ENCODE measurements around the gene PDP2.

PDP2 gene

GRCh38 chr16:66880288-66881013, at the start of gene PDP2:
PDP2 (plus strand) TSS chr16:66880515; CDS start chr16:66884285, 3,770 bp downstream.
- Mint-ChIP-seq H3K36me3 (peaks cover 13 to 17% of the 10 kb centered on the region in 2 donors), H3K27ac (peak within 1 kb of the TSS; percentile 93), H3K27me3 (no peaks in the 10 kb centered on the region), H3K4me1 (peaks cover 19 to 38% of the 10 kb centered on the region in 2 donors), H3K4me3 (peak within 1 kb of the TSS; percentile 95 to 97), H3K9me3 (peaks cover 3 to 4% of the 10 kb centered on the region in 2 donors)
- DNase-seq, result peak; percentile 91
- peak; percentile 94 to 95 for ATAC-seq (replicated peaks)

GRCh38 chr16:66832190-66832589, 48.1 kb upstream of the PDP2 start:
- ATAC-seq (replicated peaks) (no peak), DNase-seq (no peak)
- H3K36me3 Mint-ChIP-seq, result peaks cover 0 to 7% of the 10 kb centered on the region in 2 donors
- peaks cover 4 to 11% of the 10 kb centered on the region in 2 donors for H3K27me3 Mint-ChIP-seq
- H3K27ac Mint-ChIP-seq, result no peak overlapping the region
- no peak overlapping the region for H3K4me3 Mint-ChIP-seq
- no peaks in the 10 kb centered on the region for H3K9me3 Mint-ChIP-seq
- peaks cover 10 to 21% of the 10 kb centered on the region in 2 donors for H3K4me1 Mint-ChIP-seq

- H3K36me3 Mint-ChIP-seq, result peaks cover 0 to 3% of the 10 kb centered on the region in 2 donors
- ATAC-seq (replicated peaks), result no peak
- H3K9me3 Mint-ChIP-seq, result no peaks in the 10 kb centered on the region
- H3K4me3 Mint-ChIP-seq, result no peak overlapping the region
- H3K27me3 Mint-ChIP-seq, result peaks cover 4 to 11% of the 10 kb centered on the region in 2 donors
- DNase-seq, result no peak
- peaks cover 8 to 18% of the 10 kb centered on the region in 2 donors for H3K4me1 Mint-ChIP-seq
- H3K27ac Mint-ChIP-seq, result no peak overlapping the region
Measured at GRCh38 chr16:66832661-66833305, 47.5 kb upstream of the PDP2 start.

GRCh38 chr16:66834746-66835145, 45.6 kb upstream of the PDP2 start:
- Mint-ChIP-seq H3K36me3 (no peaks in the 10 kb centered on the region), H3K27me3 (peaks cover 12 to 18% of the 10 kb centered on the region in 2 donors), H3K9me3 (peaks cover 0 to 1% of the 10 kb centered on the region in 2 donors), H3K4me1 (peaks cover 0 to under 1% of the 10 kb centered on the region in 2 donors), H3K4me3 (no peak overlapping the region), H3K27ac (no peak overlapping the region)
- no peak for DNase-seq
- ATAC-seq (replicated peaks), result no peak

GRCh38 chr16:66840883-66841282, 39.4 kb upstream of the PDP2 start:
- no peak for DNase-seq
- no peak for ATAC-seq (replicated peaks)
- no peaks in the 10 kb centered on the region for H3K36me3 Mint-ChIP-seq
- H3K27me3 Mint-ChIP-seq, result peaks cover 39 to 40% of the 10 kb centered on the region in 2 donors
- no peak overlapping the region for H3K4me3 Mint-ChIP-seq
- H3K4me1 Mint-ChIP-seq, result peaks cover 5 to 10% of the 10 kb centered on the region in 2 donors
- H3K27ac Mint-ChIP-seq, result no peak overlapping the region
- H3K9me3 Mint-ChIP-seq, result peaks cover 0 to 1% of the 10 kb centered on the region in 2 donors

GRCh38 chr16:66841366-66841765, 38.9 kb upstream of the PDP2 start:
- ATAC-seq (replicated peaks) (no peak), DNase-seq (no peak)
- Mint-ChIP-seq H3K36me3 (no peaks in the 10 kb centered on the region), H3K4me3 (no peak overlapping the region), H3K27me3 (peaks cover 43 to 45% of the 10 kb centered on the region in 2 donors), H3K9me3 (peaks cover 0 to 1% of the 10 kb centered on the region in 2 donors), H3K27ac (no peak overlapping the region), H3K4me1 (peaks cover 5 to 11% of the 10 kb centered on the region in 2 donors)

- Mint-ChIP-seq H3K27me3 (peaks cover 52% of the 10 kb centered on the region in 2 donors), H3K27ac (no peak overlapping the region), H3K4me3 (no peak overlapping the region), H3K9me3 (peaks cover 0 to 1% of the 10 kb centered on the region in 2 donors), H3K4me1 (peaks cover 5 to 11% of the 10 kb centered on the region in 2 donors), H3K36me3 (no peaks in the 10 kb centered on the region)
- no peak for DNase-seq
- no peak for ATAC-seq (replicated peaks)
Measured at GRCh38 chr16:66842765-66843164, 37.5 kb upstream of the PDP2 start.

- ATAC-seq (replicated peaks) (no peak), DNase-seq (no peak)
- H3K27ac Mint-ChIP-seq, result no peak overlapping the region
- peaks cover 50 to 54% of the 10 kb centered on the region in 2 donors for H3K27me3 Mint-ChIP-seq
- peaks cover 5 to 11% of the 10 kb centered on the region in 2 donors for H3K4me1 Mint-ChIP-seq
- H3K36me3 Mint-ChIP-seq, result no peaks in the 10 kb centered on the region
- peaks cover 0 to 1% of the 10 kb centered on the region in 2 donors for H3K9me3 Mint-ChIP-seq
- H3K4me3 Mint-ChIP-seq, result no peak overlapping the region
Measured at GRCh38 chr16:66843191-66843590, 37.1 kb upstream of the PDP2 start.

GRCh38 chr16:66844009-66844341, 36.3 kb upstream of the PDP2 start:
- no peak for DNase-seq
- H3K27ac Mint-ChIP-seq, result no peak overlapping the region

GRCh38 chr16:66844342-66845079, 35.8 kb upstream of the PDP2 start, which contains the start of gene CA7:
CA7 (plus strand) TSS chr16:66844414; CDS start chr16:66844488, 74 bp downstream.
- no peak within 1 kb of the TSS for H3K27ac Mint-ChIP-seq
- H3K9me3 Mint-ChIP-seq, result no peaks in the 10 kb centered on the region
- peaks cover 5 to 11% of the 10 kb centered on the region in 2 donors for H3K4me1 Mint-ChIP-seq
- no peaks in the 10 kb centered on the region for H3K36me3 Mint-ChIP-seq
- H3K27me3 Mint-ChIP-seq, result peaks cover 47 to 52% of the 10 kb centered on the region in 2 donors
- no peak for DNase-seq
- peak within 1 kb of the TSS; percentile 70 to 83 for H3K4me3 Mint-ChIP-seq
- peak; percentile 43 to 60 for ATAC-seq (replicated peaks)

More at GRCh38 chr16:66844009-66844341, 36.3 kb upstream of the PDP2 start:
- no peaks in the 10 kb centered on the region for H3K9me3 Mint-ChIP-seq
- no peaks in the 10 kb centered on the region for H3K36me3 Mint-ChIP-seq
- no peak for ATAC-seq (replicated peaks)
- H3K4me1 Mint-ChIP-seq, result peaks cover 5 to 11% of the 10 kb centered on the region in 2 donors
- H3K4me3 Mint-ChIP-seq, result peak overlapping the region; percentile 69 to 83
- H3K27me3 Mint-ChIP-seq, result peaks cover 47 to 52% of the 10 kb centered on the region in 2 donors

GRCh38 chr16:66845080-66845410, 35.3 kb upstream of the PDP2 start:
- Mint-ChIP-seq H3K27me3 (peaks cover 47 to 52% of the 10 kb centered on the region in 2 donors), H3K27ac (no peak overlapping the region), H3K4me1 (peaks cover 5 to 11% of the 10 kb centered on the region in 2 donors), H3K9me3 (no peaks in the 10 kb centered on the region), H3K36me3 (no peaks in the 10 kb centered on the region), H3K4me3 (peak overlapping the region in 1 of 2 donors; percentile 70)
- ATAC-seq (replicated peaks) (peak in 1 of 2 donors; percentile 22), DNase-seq (no peak)

- Mint-ChIP-seq H3K4me1 (peaks cover 5 to 11% of the 10 kb centered on the region in 2 donors), H3K27me3 (peaks cover 47 to 55% of the 10 kb centered on the region in 2 donors), H3K27ac (no peak overlapping the region), H3K9me3 (no peaks in the 10 kb centered on the region), H3K36me3 (no peaks in the 10 kb centered on the region), H3K4me3 (no peak overlapping the region)
- DNase-seq (no peak), ATAC-seq (replicated peaks) (no peak)
Measured at GRCh38 chr16:66845791-66846221, 34.5 kb upstream of the PDP2 start.

- DNase-seq (no peak), ATAC-seq (replicated peaks) (no peak)
- peaks cover 5 to 11% of the 10 kb centered on the region in 2 donors for H3K4me1 Mint-ChIP-seq
- H3K27me3 Mint-ChIP-seq, result peaks cover 47 to 59% of the 10 kb centered on the region in 2 donors
- H3K4me3 Mint-ChIP-seq, result no peak overlapping the region
- no peaks in the 10 kb centered on the region for H3K9me3 Mint-ChIP-seq
- no peaks in the 10 kb centered on the region for H3K36me3 Mint-ChIP-seq
- no peak overlapping the region for H3K27ac Mint-ChIP-seq
Measured at GRCh38 chr16:66846266-66846665, 34.0 kb upstream of the PDP2 start.

GRCh38 chr16:66846831-66847230, 33.5 kb upstream of the PDP2 start:
- Mint-ChIP-seq H3K27me3 (peaks cover 53 to 65% of the 10 kb centered on the region in 2 donors), H3K9me3 (no peaks in the 10 kb centered on the region), H3K36me3 (no peaks in the 10 kb centered on the region), H3K4me3 (no peak overlapping the region), H3K27ac (no peak overlapping the region), H3K4me1 (peaks cover 5 to 11% of the 10 kb centered on the region in 2 donors)
- DNase-seq (no peak), ATAC-seq (replicated peaks) (no peak)

All from stimulated activated naive B cell treated with anti-CD40 and anti-IgM and Interleukin-4, amounts not matched to agents 10 μg/mL and 1 μg/mL and 100 μg/mL, for 72 hours (primary cell).